Endodermal cell (in vitro differentiated cells): ENCODE measurements around the gene MBNL3. TPM values are rescaled to one million over a fixed set of nuclear protein-coding genes. Genes with fewer than 3 reads are reported as not detected.

Source experiments
- DNase-seq: peaks from one replicate; pipeline ENCODE4 v3.0.0-alpha.2; 2017
- H3K27ac ChIP-seq: 2 replicates; pipeline ENCODE4 v1.5.1; 2013; ENCODE audit warnings: mild to moderate bottlenecking, low read depth, low read length, moderate library complexity
- H3K27me3 ChIP-seq: 2 replicates; pipeline ENCODE4 v1.6.1; 2013; ENCODE audit warnings: mild to moderate bottlenecking, low read length, moderate library complexity; ENCODE audit not compliant: insufficient read depth, control insufficient read depth, poor library complexity, severe bottlenecking
- H3K36me3 ChIP-seq: 2 replicates; pipeline ENCODE4 v1.7.0; 2013; ENCODE audit warnings: mild to moderate bottlenecking, low read length, moderate library complexity; ENCODE audit not compliant: control insufficient read depth, insufficient read depth
- H3K4me1 ChIP-seq: one replicate; pipeline ENCODE4 v1.7.0; 2013; ENCODE audit warnings: low read length; ENCODE audit not compliant: control insufficient read depth, insufficient read depth
- H3K4me3 ChIP-seq: 2 replicates; pipeline ENCODE4 v1.5.1; 2013; ENCODE audit warnings: mild to moderate bottlenecking, low read length, moderate library complexity
- H3K9ac ChIP-seq: 2 replicates; pipeline ENCODE4 v1.6.1; 2013; ENCODE audit warnings: mild to moderate bottlenecking, low read length, moderate library complexity; ENCODE audit not compliant: poor library complexity, severe bottlenecking; ENCODE audit errors: extremely low read depth
- H3K9me3 ChIP-seq: 2 replicates; pipeline ENCODE4 v1.6.1; 2013; ENCODE audit warnings: mild to moderate bottlenecking, low read length, moderate library complexity; ENCODE audit not compliant: control insufficient read depth
- H3K27ac Mint-ChIP-seq: 2 replicates; pipeline ENCODE4 v1.8.0; 2020; ENCODE audit warnings: mixed read lengths
- H3K27me3 Mint-ChIP-seq: 2 replicates; pipeline ENCODE4 v1.8.0; 2021; ENCODE audit warnings: mild to moderate bottlenecking, mixed read lengths; ENCODE audit not compliant: insufficient read depth
- H3K36me3 Mint-ChIP-seq: 2 replicates; pipeline ENCODE4 v1.8.0; 2020; ENCODE audit warnings: low read depth, mixed read lengths
- H3K4me1 Mint-ChIP-seq: 2 replicates; pipeline ENCODE4 v1.8.0; 2020; ENCODE audit warnings: mixed read lengths
- H3K4me3 Mint-ChIP-seq: 2 replicates; pipeline ENCODE4 v1.8.0; 2020; ENCODE audit warnings: mild to moderate bottlenecking, moderate library complexity, mixed read lengths
- H3K9me3 Mint-ChIP-seq: 2 replicates; pipeline ENCODE4 v1.8.0; 2020; ENCODE audit warnings: mild to moderate bottlenecking, mixed read lengths
- CTCF ChIP-seq: fragments of 200-600 bp; sonication (generic); conservative IDR thresholded peaks from 2 replicates; pipeline ENCODE4 v1.5.0; 2021; ENCODE audit warnings: antibody characterized with exemption, mild to moderate bottlenecking
- WGBS, 2 experiments: methylation state at CpG; one replicate each; pipeline versions ENCODE4 v1.1.5 to v1.1.7; 2013; ENCODE audit warnings: missing lambda C conversion rate in 2 of 2, mixed read lengths in 1 of 2; ENCODE audit not compliant: insufficient coverage in 1 of 2, insufficient read length in 1 of 2; 5-methylcytosine and 5-hydroxymethylcytosine counted together
- total RNA-seq, 2 donors: library from RNA; stranded (reverse); fragmentation: NEBNext Ultra II Directional in 1 of 2; extraction: Animal tissue kit (Norgen Biotek cat#: 25700) in 1 of 2; gene quantifications; 2 replicates in 1 of 2; 3 replicates in 1 of 2; pipeline ENCODE4 v1.2.1, GENCODE V29; 2021

Gene MBNL3
- total RNA-seq, 2 donors from 2014 or later = 17.0 to 33.4 TPM

DNA sequence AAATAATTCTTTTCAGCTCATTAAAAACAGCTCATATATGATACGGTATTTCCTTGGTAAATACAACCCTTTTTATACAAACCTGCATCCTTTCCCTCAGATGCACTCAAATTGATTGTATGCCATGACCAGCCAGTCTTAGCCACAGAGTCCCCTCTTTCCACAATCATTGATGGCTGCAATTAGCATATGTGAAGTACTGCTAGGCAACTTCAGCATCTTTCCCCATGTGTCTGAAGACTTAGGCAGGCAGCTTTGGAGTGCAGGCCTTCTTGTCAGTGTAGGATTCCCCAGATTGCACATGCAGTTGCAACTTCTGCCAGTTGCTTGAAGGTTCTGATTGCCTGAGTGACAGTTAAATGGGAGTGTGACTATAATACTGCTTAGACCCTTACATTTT lies 15.6 kb upstream of the MBNL3 start:
- no peak overlapping the region for H3K27ac ChIP-seq
- Mint-ChIP-seq H3K27me3 (no peaks in the 10 kb centered on the region), H3K27ac (no peak overlapping the region), H3K4me1 (no peaks in the 10 kb centered on the region), H3K9me3 (no peaks in the 10 kb centered on the region), H3K36me3 (no peaks in the 10 kb centered on the region), H3K4me3 (no peak overlapping the region)
- DNase-seq = no peak
- no peaks in the 10 kb centered on the region for H3K9me3 ChIP-seq
- no peak overlapping the region for H3K9ac ChIP-seq
- H3K4me3 ChIP-seq = no peak overlapping the region
- no peak for TF ChIP-seq CTCF
- WGBS, 2 experiments = 95 to 100% methylated on average over 1 of the region's 1 CpG
- no peaks in the 10 kb centered on the region for H3K27me3 ChIP-seq
- H3K4me1 ChIP-seq = no peaks in the 10 kb centered on the region
- H3K36me3 ChIP-seq = no peaks in the 10 kb centered on the region

GRCh38 chrX:132501606-132502005 lies 12.8 kb upstream of the MBNL3 start:
- H3K27me3 ChIP-seq = no peaks in the 10 kb centered on the region
- no peaks in the 10 kb centered on the region for H3K9me3 ChIP-seq
- no peak overlapping the region for H3K27ac ChIP-seq
- Mint-ChIP-seq H3K9me3 (no peaks in the 10 kb centered on the region), H3K4me3 (no peak overlapping the region), H3K27ac (no peak overlapping the region), H3K4me1 (peaks cover 10% of the 10 kb centered on the region), H3K36me3 (no peaks in the 10 kb centered on the region), H3K27me3 (no peaks in the 10 kb centered on the region)
- DNase-seq = no peak
- WGBS, 2 experiments = 92% methylated on average over 2 of the region's 2 CpGs; no CpG with 5 or more reads in 1 of the 2 experiments
- no peaks in the 10 kb centered on the region for H3K36me3 ChIP-seq
- no peaks in the 10 kb centered on the region for H3K4me1 ChIP-seq
- no peak overlapping the region for H3K4me3 ChIP-seq
- H3K9ac ChIP-seq = no peak overlapping the region
- no peak for TF ChIP-seq CTCF

- no peak overlapping the region for H3K4me3 Mint-ChIP-seq
- H3K27ac Mint-ChIP-seq = no peak overlapping the region
- H3K9me3 ChIP-seq = no peaks in the 10 kb centered on the region
- no peaks in the 10 kb centered on the region for H3K4me1 ChIP-seq
- no peak overlapping the region for H3K4me3 ChIP-seq
- no peaks in the 10 kb centered on the region for H3K36me3 Mint-ChIP-seq
- H3K27ac ChIP-seq = no peak overlapping the region
- H3K27me3 Mint-ChIP-seq = peaks cover 5% of the 10 kb centered on the region
- WGBS, 2 experiments = 68% methylated on average over 2 of the region's 2 CpGs; no CpG with 5 or more reads in 1 of the 2 experiments
- TF ChIP-seq CTCF = no peak
- no peaks in the 10 kb centered on the region for H3K9me3 Mint-ChIP-seq
- no peaks in the 10 kb centered on the region for H3K27me3 ChIP-seq
- no peak overlapping the region for H3K9ac ChIP-seq
- H3K36me3 ChIP-seq = no peaks in the 10 kb centered on the region
- peaks cover 10% of the 10 kb centered on the region for H3K4me1 Mint-ChIP-seq
- DNase-seq = no peak
These were observed 8.6 kb upstream of the MBNL3 start for GRCh38 chrX:132497432-132497831.
